Measurements from ENCODE around the gene WRNIP1.
A peak's percentile ranks its signal among the peaks of the same experiment; 100 is the strongest.

- TF ChIP-seq CTCF (IDR thresholded peaks at IDR 0.05) (peak; percentile 30), EZH2 (IDR thresholded peaks at IDR 0.05) (no peak), EZH2phosphoT487 (IDR thresholded peaks at IDR 0.05) (no peak)
These were observed 20.9 kb upstream of the WRNIP1 start for GRCh38 chr6:2744209-2744771.

All from neural progenitor cell (in vitro differentiated cells).